ENCODE results near the gene ZBTB7C.

DNA sequence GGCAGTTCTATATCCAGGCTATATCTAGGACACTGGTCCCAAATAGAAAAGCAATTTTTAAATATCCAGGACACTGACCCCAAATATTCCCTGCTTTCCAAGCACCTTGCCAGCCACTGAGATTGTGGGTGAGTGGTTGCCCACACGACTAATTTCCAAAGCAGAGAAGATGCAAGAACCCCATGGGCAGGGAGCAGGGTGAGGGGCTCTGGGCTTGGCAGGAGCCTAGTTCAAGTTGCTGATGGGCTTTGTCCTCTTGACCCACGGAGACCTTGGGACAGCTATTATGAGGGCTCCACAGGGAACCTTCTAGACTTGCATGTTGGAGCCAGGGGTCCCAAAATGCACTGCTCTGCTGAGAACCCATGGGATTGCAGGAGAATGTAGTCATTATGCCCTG lies 332.7 kb downstream of the ZBTB7C start:
- TF ChIP-seq NFIC (IDR thresholded peaks at IDR 0.05) = no peak
- no peak for TF ChIP-seq CHD1 (IDR thresholded peaks at IDR 0.05; ENCODE audit: low read length)
- TF ChIP-seq ZBTB7A (IDR thresholded peaks at IDR 0.05; ENCODE audit: borderline replicate concordance, control insufficient read depth, low read depth, low read length) = no peak

Measured in K562 (cell line).